ENCODE measurements around the gene VIPR2. TPM values are rescaled to one million over a fixed set of nuclear protein-coding genes. Genes with fewer than 3 reads are reported as not detected.
"Not testable (repeated sequence)": the region's sequence is repeated elsewhere in the genome, so short reads cannot be mapped to it uniquely, and the experiment has no call there.

The VIPR2 gene
- total and polyA plus RNA-seq, 7 experiments from 2014 or later, result 0.27 to 1.3 (median 0.98) TPM; not detected in 4

DNA sequence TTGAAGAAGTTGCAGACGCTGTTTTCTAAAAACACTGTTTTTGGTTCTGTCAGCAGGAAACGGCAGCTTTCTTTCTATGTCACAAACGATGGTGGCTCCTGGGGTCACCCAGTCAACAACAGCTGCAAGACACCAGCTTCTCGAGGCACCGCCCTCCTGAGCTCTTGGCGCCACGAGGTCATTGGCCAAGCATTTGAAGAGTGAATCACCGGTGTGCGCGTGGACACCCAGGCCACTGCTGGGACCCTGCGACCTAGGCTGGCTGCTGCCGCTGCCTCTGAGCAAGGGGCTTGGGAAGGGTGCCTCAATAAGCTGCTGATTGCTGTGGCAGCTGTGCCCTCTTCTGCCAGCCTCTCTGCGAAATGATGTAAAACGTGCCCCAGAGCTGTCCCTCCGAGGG lies 22.5 kb upstream of the VIPR2 start:
- no peaks in the 10 kb centered on the region for H3K9me3 ChIP-seq (ENCODE audit: control insufficient read depth in 2 of 3, low read length in 3 of 3)
- CTCF ChIA-PET, result no interaction called here

DNA sequence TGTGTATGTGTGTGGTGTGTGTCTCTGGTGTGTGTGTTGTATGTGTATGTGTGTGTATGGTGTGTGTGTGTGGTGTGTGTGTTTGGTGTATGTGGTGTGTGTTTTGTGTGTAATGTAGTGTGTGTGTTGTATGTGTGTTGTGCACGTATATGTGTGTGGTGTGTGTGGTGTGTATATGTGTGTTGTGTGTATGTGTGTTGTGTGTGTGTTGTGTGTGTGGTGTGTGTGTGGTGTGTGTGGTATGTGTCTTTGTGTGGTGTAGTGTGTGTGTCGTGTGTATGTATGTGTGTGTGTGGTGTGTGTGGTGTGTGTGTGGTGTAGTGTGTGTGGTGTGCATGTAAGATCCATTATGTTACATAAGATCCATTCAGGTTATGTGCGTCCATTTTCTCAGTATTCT lies 21.9 kb upstream of the VIPR2 start:
- Mint-ChIP-seq H3K27ac (no peak overlapping the region), H3K4me1 (no peaks in the 10 kb centered on the region), H3K27me3 (peaks cover 0 to 10% (median 0%) of the 10 kb centered on the region in 5 donors), H3K9me3 (peaks cover 0 to 13% (median 0%) of the 10 kb centered on the region in 11 donors), H3K36me3 (no peaks in the 10 kb centered on the region), H3K4me3 (no peak overlapping the region)
- Histone ChIP-seq H3K9me3 (ENCODE audit: control insufficient read depth in 2 of 3, low read length in 3 of 3) (no peaks in the 10 kb centered on the region), H3K36me3 (ENCODE audit: control insufficient read depth in 2 of 3, insufficient read depth in 3 of 3, low read length in 3 of 3) (no peaks in the 10 kb centered on the region), H3K27me3 (ENCODE audit: control insufficient read depth in 2 of 2, insufficient read depth in 2 of 2, low read length in 2 of 2) (no peaks in the 10 kb centered on the region), H3K4me1 (ENCODE audit: control insufficient read depth in 2 of 2, insufficient read depth in 2 of 2, low read length in 2 of 2) (no peaks in the 10 kb centered on the region), H3K27ac (ENCODE audit: low read depth, low read length) (no peak overlapping the region), H3K4me3 (ENCODE audit: low read length) (no peak overlapping the region)
- peak; percentile 3 for ATAC-seq
- DNase-seq, result no peak
- intact Hi-C loops (cut with micrococcal nuclease), result no loop called here
- CTCF ChIA-PET, result no interaction called here
- POLR2A ChIA-PET, result no interaction called here

More for the DNA sequence above, 22.5 kb upstream of the VIPR2 start:
- DNase-seq (no peak), ATAC-seq (no peak)
- Mint-ChIP-seq H3K4me3 (no peak overlapping the region), H3K4me1 (no peaks in the 10 kb centered on the region), H3K27ac (no peak overlapping the region), H3K9me3 (peaks cover 0 to 13% (median 0%) of the 10 kb centered on the region in 11 donors), H3K27me3 (peaks cover 0 to 10% (median 0%) of the 10 kb centered on the region in 5 donors), H3K36me3 (no peaks in the 10 kb centered on the region)
- POLR2A ChIA-PET, result no interaction called here
- Histone ChIP-seq H3K27ac (ENCODE audit: low read depth, low read length) (no peak overlapping the region), H3K27me3 (ENCODE audit: control insufficient read depth in 2 of 2, insufficient read depth in 2 of 2, low read length in 2 of 2) (no peaks in the 10 kb centered on the region), H3K4me1 (ENCODE audit: control insufficient read depth in 2 of 2, insufficient read depth in 2 of 2, low read length in 2 of 2) (no peaks in the 10 kb centered on the region), H3K36me3 (ENCODE audit: control insufficient read depth in 2 of 3, insufficient read depth in 3 of 3, low read length in 3 of 3) (no peaks in the 10 kb centered on the region), H3K4me3 (ENCODE audit: low read length) (no peak overlapping the region)
- intact Hi-C loops (cut with micrococcal nuclease), result no loop called here

DNA sequence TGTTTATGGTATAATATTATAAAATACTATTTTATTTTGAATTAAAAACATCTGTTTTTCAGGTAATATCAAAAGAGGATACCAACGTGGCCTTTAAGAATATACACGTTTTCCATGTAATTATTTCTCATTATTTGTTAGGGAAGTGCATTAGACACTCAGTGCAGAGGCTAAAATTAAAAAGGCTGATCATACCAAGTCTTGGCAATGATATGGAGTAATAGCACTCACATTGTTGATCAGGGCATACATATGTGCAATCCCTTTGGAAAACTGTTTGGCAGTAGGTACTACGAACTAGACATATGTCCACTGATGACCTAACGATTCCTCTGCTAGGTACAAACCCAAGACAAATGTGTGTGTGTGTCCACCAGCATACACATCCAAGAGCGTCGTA lies 20.7 kb upstream of the VIPR2 start:
- peaks cover 0 to 8% (median 2%) of the 10 kb centered on the region in 5 donors for H3K27me3 Mint-ChIP-seq
- ATAC-seq, result no peak
- no peak overlapping the region for H3K27ac ChIP-seq (ENCODE audit: low read depth, low read length)
- no peak overlapping the region for H3K4me3 Mint-ChIP-seq
- no peaks in the 10 kb centered on the region for H3K27me3 ChIP-seq (ENCODE audit: control insufficient read depth in 2 of 2, insufficient read depth in 2 of 2, low read length in 2 of 2)
- no peaks in the 10 kb centered on the region for H3K36me3 ChIP-seq (ENCODE audit: control insufficient read depth in 2 of 3, insufficient read depth in 3 of 3, low read length in 3 of 3)
- H3K36me3 Mint-ChIP-seq, result no peaks in the 10 kb centered on the region
- intact Hi-C loops (cut with micrococcal nuclease), result no loop called here
- H3K4me1 ChIP-seq (ENCODE audit: control insufficient read depth in 2 of 2, insufficient read depth in 2 of 2, low read length in 2 of 2), result no peaks in the 10 kb centered on the region
- H3K9me3 Mint-ChIP-seq, result peaks cover 0 to 11% (median 0%) of the 10 kb centered on the region in 11 donors
- ChIA-PET POLR2A (no interaction called here), CTCF (no interaction called here)
- H3K9me3 ChIP-seq (ENCODE audit: control insufficient read depth in 2 of 3, low read length in 3 of 3), result no peaks in the 10 kb centered on the region
- no peak overlapping the region for H3K27ac Mint-ChIP-seq
- no peak overlapping the region for H3K4me3 ChIP-seq (ENCODE audit: low read length)
- DNase-seq, result no peak
- no peaks in the 10 kb centered on the region for H3K4me1 Mint-ChIP-seq

DNA sequence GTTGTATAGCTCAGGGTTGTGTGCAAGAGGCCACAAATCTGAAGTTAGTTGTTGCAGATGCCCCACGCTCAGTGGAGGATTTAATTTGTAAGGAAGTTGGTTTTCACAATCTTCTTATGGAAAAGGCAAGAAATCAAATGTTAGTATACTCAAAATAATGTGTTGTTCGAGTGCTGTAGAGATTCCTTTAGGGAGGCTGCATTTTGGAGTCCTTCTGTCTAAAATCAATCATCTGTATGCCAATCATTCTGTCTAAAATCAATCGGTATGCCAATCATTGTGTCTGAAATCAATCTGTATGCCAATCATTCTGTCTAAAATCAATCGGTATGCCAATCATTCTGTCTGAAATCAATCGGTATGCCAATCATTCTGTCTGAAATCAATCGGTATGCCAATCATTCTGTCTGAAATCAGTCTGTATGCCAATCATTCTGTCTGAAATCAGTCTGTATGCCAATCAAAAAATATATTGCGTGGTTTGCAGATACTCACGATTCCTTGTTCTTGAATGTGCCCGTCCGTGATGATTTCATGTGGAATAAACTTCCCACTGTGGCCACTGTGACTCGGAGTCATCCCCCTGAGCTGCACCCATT lies 19.1 kb upstream of the VIPR2 start:
- H3K9me3 Mint-ChIP-seq; H3K36me3 Mint-ChIP-seq; H3K9me3 ChIP-seq (ENCODE audit: control insufficient read depth in 2 of 3, low read length in 3 of 3); intact Hi-C loops (cut with micrococcal nuclease); H3K27me3 Mint-ChIP-seq; H3K27ac Mint-ChIP-seq; CTCF ChIA-PET; H3K4me3 ChIP-seq (ENCODE audit: low read length); DNase-seq; H3K4me1 Mint-ChIP-seq; POLR2A ChIA-PET; H3K4me1 ChIP-seq (ENCODE audit: control insufficient read depth in 2 of 2, insufficient read depth in 2 of 2, low read length in 2 of 2); H3K4me3 Mint-ChIP-seq; H3K27ac ChIP-seq (ENCODE audit: low read depth, low read length); H3K27me3 ChIP-seq (ENCODE audit: control insufficient read depth in 2 of 2, insufficient read depth in 2 of 2, low read length in 2 of 2); H3K36me3 ChIP-seq (ENCODE audit: control insufficient read depth in 2 of 3, insufficient read depth in 3 of 3, low read length in 3 of 3); ATAC-seq: not testable (repeated sequence)

DNA sequence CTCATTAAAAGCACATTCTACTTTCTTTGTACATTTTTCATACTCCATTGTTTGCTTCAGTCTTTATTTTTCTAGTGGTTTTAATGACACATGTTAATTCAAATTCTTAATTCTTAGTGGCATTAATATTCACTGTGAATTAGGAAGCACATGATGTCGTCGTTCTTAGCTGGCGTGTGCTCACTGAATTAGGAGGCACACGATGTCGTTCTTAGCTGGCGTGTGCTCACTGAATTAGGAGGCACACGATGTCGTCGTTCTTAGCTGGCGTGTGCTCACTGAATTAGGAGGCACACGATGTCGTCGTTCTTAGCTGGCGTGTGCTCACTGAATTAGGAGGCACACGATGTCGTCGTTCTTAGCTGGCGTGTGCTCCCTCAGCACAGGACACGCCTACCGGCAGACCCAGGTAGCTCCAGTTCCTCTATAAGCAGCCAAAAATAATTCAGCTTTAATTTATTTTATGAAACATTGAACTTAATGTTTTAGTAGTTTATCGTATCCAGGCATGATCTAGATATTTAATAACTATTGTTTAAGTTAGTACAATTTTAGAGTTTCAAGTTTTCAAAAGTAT lies 17.5 kb upstream of the VIPR2 start:
- H3K27ac ChIP-seq (ENCODE audit: low read depth, low read length); DNase-seq; POLR2A ChIA-PET; H3K4me3 Mint-ChIP-seq; H3K27ac Mint-ChIP-seq; H3K27me3 ChIP-seq (ENCODE audit: control insufficient read depth in 2 of 2, insufficient read depth in 2 of 2, low read length in 2 of 2); H3K4me1 Mint-ChIP-seq; CTCF ChIA-PET; H3K4me1 ChIP-seq (ENCODE audit: control insufficient read depth in 2 of 2, insufficient read depth in 2 of 2, low read length in 2 of 2); H3K4me3 ChIP-seq (ENCODE audit: low read length); H3K9me3 ChIP-seq (ENCODE audit: control insufficient read depth in 2 of 3, low read length in 3 of 3); H3K36me3 Mint-ChIP-seq; H3K36me3 ChIP-seq (ENCODE audit: control insufficient read depth in 2 of 3, insufficient read depth in 3 of 3, low read length in 3 of 3); H3K9me3 Mint-ChIP-seq; H3K27me3 Mint-ChIP-seq; ATAC-seq: not testable (repeated sequence)
- intact Hi-C loops (cut with micrococcal nuclease), result loop anchor here in 1 of 2 donors (1.0 kb wide), 1 partner anchor 29 kb away; no protein-coding TSS in a partner anchor

DNA sequence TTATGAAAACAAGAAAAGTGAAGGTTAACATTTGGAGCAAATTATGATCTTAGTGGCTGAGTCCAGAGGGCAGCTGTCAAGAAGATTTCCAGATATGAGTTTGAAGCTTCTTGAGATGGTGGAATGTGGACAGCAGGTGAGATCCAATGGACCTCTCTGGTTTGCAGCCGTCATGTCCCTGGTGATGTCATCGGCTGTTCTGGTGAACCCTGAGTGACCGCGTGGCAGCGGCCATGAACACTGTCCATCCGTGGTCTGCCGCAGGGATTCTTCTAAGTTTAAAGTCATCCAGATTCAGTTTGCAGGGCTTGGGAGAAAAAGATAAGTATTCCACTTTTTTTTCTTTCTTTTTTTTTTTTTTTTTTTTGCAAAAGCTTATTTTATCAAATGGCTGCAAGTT lies 15.8 kb upstream of the VIPR2 start:
- Histone ChIP-seq H3K27me3 (ENCODE audit: control insufficient read depth in 2 of 2, insufficient read depth in 2 of 2, low read length in 2 of 2) (no peaks in the 10 kb centered on the region), H3K4me1 (ENCODE audit: control insufficient read depth in 2 of 2, insufficient read depth in 2 of 2, low read length in 2 of 2) (no peaks in the 10 kb centered on the region), H3K36me3 (ENCODE audit: control insufficient read depth in 2 of 3, insufficient read depth in 3 of 3, low read length in 3 of 3) (no peaks in the 10 kb centered on the region), H3K9me3 (ENCODE audit: control insufficient read depth in 2 of 3, low read length in 3 of 3) (no peaks in the 10 kb centered on the region), H3K27ac (ENCODE audit: low read depth, low read length) (no peak overlapping the region), H3K4me3 (ENCODE audit: low read length) (no peak overlapping the region)
- H3K4me1 Mint-ChIP-seq, result no peaks in the 10 kb centered on the region
- DNase-seq (no peak), ATAC-seq (no peak)
- no peak overlapping the region for H3K4me3 Mint-ChIP-seq
- no peaks in the 10 kb centered on the region for H3K9me3 Mint-ChIP-seq
- ChIA-PET POLR2A (no interaction called here), CTCF (no interaction called here)
- no peak overlapping the region for H3K27ac Mint-ChIP-seq
- H3K27me3 Mint-ChIP-seq, result peaks cover 0 to 5% (median 4%) of the 10 kb centered on the region in 5 donors
- no peaks in the 10 kb centered on the region for H3K36me3 Mint-ChIP-seq
- intact Hi-C loops (cut with micrococcal nuclease), result no loop called here

DNA sequence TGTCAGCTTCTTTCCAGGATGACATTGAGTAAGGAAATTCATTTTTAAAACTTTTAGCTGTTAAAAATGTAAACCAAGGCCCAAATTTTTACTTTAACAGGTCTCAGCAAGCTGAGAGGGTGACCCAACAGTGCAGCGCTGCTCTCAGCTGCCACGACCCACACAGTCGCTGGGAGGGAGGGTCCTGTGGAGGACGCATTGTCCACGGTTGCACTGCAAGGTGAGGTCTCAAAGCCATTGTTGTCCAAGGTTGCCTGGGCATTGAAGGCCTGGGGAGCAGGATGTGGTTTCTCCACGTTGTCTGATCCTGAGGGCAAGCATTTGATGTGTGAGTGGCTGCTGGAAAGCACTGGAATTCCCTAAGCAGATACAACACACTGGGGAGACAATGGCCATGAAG lies 15.1 kb upstream of the VIPR2 start:
- Mint-ChIP-seq H3K9me3 (no peaks in the 10 kb centered on the region), H3K27ac (no peak overlapping the region), H3K36me3 (no peaks in the 10 kb centered on the region), H3K4me3 (no peak overlapping the region), H3K27me3 (peaks cover 0 to 5% (median 4%) of the 10 kb centered on the region in 5 donors), H3K4me1 (no peaks in the 10 kb centered on the region)
- Histone ChIP-seq H3K27me3 (ENCODE audit: control insufficient read depth in 2 of 2, insufficient read depth in 2 of 2, low read length in 2 of 2) (no peaks in the 10 kb centered on the region), H3K27ac (ENCODE audit: low read depth, low read length) (no peak overlapping the region), H3K4me3 (ENCODE audit: low read length) (no peak overlapping the region), H3K36me3 (ENCODE audit: control insufficient read depth in 2 of 3, insufficient read depth in 3 of 3, low read length in 3 of 3) (no peaks in the 10 kb centered on the region), H3K4me1 (ENCODE audit: control insufficient read depth in 2 of 2, insufficient read depth in 2 of 2, low read length in 2 of 2) (no peaks in the 10 kb centered on the region), H3K9me3 (ENCODE audit: control insufficient read depth in 2 of 3, low read length in 3 of 3) (no peaks in the 10 kb centered on the region)
- DNase-seq, result no peak
- ChIA-PET POLR2A (no interaction called here), CTCF (no interaction called here)
- ATAC-seq, result no peak
- intact Hi-C loops (cut with micrococcal nuclease), result no loop called here
